ENCODE data around the gene ALK.

- TF ChIP-seq BACH1 (IDR thresholded peaks at IDR 0.05; ENCODE audit: borderline replicate concordance) (no peak), NR2C2 (IDR thresholded peaks at IDR 0.05; ENCODE audit: borderline replicate concordance, control insufficient read depth, insufficient read length, low read depth) (no peak), TAF1 (IDR thresholded peaks at IDR 0.05; ENCODE audit: borderline replicate concordance, low read depth, low read length) (no peak), MAX (IDR thresholded peaks at IDR 0.05; ENCODE audit: low read depth, low read length) (no peak)
Observed at GRCh38 chr2:29509397-29509796, 412.0 kb downstream of the ALK start.

Data from GM12878 (cell line).